Left lung (tissue), 10 donors: ENCODE measurements around the gene RPS19BP1. TPM values are rescaled to one million over a fixed set of nuclear protein-coding genes. Genes with fewer than 3 reads are reported as not detected.

ENCODE experiments used
- ATAC-seq: fragments of 200-7000 bp; cut with Tn5 transposase; one replicate; pipeline ENCODE4 v1.9.1; 2020; ENCODE audit warnings: moderate library complexity
- DNase-seq, 4 donors: peaks; one replicate each; pipeline ENCODE4 v3.0.0-alpha.2; 2013 to 2020
- H3K27ac ChIP-seq, 2 donors: fragments of 200-600 bp; sonication (generic) in 1 of 2; one replicate each; pipeline versions ENCODE4 v1.5.0 to v1.8.0; 2020 to 2021
- H3K27me3 ChIP-seq, 2 donors: fragments of 200-600 bp; sonication (generic) in 1 of 2; one replicate each; pipeline versions ENCODE4 v1.5.0 to v1.8.0; 2020 to 2021
- H3K36me3 ChIP-seq, 2 donors: fragments of 200-600 bp; sonication (generic) in 1 of 2; one replicate each; pipeline versions ENCODE4 v1.5.0 to v1.8.0; 2020 to 2021
- H3K4me1 ChIP-seq, 2 donors: fragments of 200-600 bp; one replicate each; pipeline ENCODE4 v1.8.0; 2021
- H3K4me3 ChIP-seq, 2 donors: fragments of 200-600 bp; sonication (generic) in 1 of 2; one replicate each; pipeline versions ENCODE4 v1.5.0 to v1.8.0; 2020 to 2021; ENCODE audit warnings: mild to moderate bottlenecking in 1 of 2
- H3K9me3 ChIP-seq, 2 donors: fragments of 200-600 bp; sonication (generic) in 1 of 2; one replicate each; pipeline versions ENCODE4 v1.5.0 to v1.8.0; 2020 to 2021
- intact Hi-C, 2 donors: fragments of 100-400 bp; cut with DNase I; formaldehyde crosslinking; loops; one replicate each; pipeline versions ENCODE4 v1.11.2 to v1.14.2; 2022
- polyA plus RNA-seq, 6 donors: library from polyadenylated mRNA; unstranded; fragments of 120-200 nt; gene quantifications; one replicate each; pipeline ENCODE4 v1.2.1, GENCODE V29; 2013; ENCODE audit not compliant: insufficient read length in 6 of 6
- total RNA-seq, 2 donors: library from RNA; stranded (reverse); fragmentation: NEBNext Ultra II Directional; extraction: Animal tissue kit (Norgen Biotek cat#: 25700); gene quantifications; one replicate each; pipeline ENCODE4 v1.2.1, GENCODE V29; 2021
- TF ChIP-seq, protein P1 (sequence below), 2 donors: fragments of 200-600 bp; sonication (generic) in 1 of 2; IDR thresholded peaks; one replicate each; pipeline versions ENCODE4 v1.5.0 to v1.8.0; 2021; ENCODE audit warnings: antibody characterized with exemption in 2 of 2
- donor health status: DM: no; HTN: yes; CAD: no.
- donor health status: DM: no; HTN: no; CAD: no.

RPS19BP1 gene
- total and polyA plus RNA-seq, 8 donors: 42.3 to 88.4 (median 51.8) TPM

DNA sequence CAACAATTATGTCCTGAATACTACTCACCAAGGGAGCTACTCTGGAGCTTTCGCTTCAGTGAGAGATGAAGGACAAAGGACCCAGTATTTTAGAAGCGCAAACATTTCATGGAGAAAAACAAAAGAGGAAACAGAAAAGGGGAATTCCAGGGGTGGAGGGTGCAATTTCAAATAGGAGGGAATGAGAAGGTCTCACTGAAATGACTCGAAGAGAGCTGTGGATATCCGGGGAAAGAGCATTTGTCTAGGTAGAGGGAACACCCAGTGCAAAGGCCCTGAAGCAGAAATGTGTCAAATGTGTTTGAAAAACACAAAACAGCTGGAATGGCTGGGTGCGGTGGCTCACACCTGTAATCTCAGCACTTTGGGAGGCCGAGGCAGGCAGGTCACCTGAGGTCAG, 2.4 kb downstream of the RPS19BP1 start:
- Histone ChIP-seq H3K4me3 (peak overlapping the region in 1 of 2 donors; percentile 86), H3K27ac (peak overlapping the region in 1 of 2 donors; percentile 58), H3K36me3 (peaks cover 0 to 35% of the 10 kb centered on the region in 2 donors), H3K4me1 (peaks cover 34 to 82% of the 10 kb centered on the region in 2 donors), H3K9me3 (no peaks in the 10 kb centered on the region), H3K27me3 (no peaks in the 10 kb centered on the region)
- TF ChIP-seq, protein P1, sequence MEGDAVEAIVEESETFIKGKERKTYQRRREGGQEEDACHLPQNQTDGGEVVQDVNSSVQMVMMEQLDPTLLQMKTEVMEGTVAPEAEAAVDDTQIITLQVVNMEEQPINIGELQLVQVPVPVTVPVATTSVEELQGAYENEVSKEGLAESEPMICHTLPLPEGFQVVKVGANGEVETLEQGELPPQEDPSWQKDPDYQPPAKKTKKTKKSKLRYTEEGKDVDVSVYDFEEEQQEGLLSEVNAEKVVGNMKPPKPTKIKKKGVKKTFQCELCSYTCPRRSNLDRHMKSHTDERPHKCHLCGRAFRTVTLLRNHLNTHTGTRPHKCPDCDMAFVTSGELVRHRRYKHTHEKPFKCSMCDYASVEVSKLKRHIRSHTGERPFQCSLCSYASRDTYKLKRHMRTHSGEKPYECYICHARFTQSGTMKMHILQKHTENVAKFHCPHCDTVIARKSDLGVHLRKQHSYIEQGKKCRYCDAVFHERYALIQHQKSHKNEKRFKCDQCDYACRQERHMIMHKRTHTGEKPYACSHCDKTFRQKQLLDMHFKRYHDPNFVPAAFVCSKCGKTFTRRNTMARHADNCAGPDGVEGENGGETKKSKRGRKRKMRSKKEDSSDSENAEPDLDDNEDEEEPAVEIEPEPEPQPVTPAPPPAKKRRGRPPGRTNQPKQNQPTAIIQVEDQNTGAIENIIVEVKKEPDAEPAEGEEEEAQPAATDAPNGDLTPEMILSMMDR (IDR thresholded peaks at IDR 0.05): no peak
- intact Hi-C loops: no loop called here
- ATAC-seq: no peak
- DNase-seq: no peak

DNA sequence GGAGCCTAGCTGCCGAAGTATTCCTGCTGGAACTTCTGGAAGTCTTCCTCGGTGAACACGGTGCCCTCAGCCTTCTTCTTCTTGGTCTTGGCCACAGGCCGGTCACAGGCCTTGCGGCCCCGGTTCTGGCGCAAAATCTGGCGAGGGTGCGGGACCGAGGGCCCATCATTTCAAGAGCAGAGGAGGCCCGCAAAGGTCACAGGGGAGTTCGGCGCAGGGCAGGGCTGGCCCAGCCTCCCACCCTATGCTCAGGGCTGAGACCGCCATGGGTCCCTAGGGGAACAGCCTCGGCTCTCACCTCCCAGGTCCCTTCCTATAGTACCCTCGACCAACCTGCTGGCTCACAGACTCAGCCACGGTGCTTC, 3.1 kb downstream of the RPS19BP1 start:
- no peaks in the 10 kb centered on the region for H3K9me3 ChIP-seq
- ATAC-seq (no peak), DNase-seq (no peak)
- peaks cover 34 to 83% of the 10 kb centered on the region in 2 donors for H3K4me1 ChIP-seq
- peak overlapping the region in 1 of 2 donors; percentile 58 for H3K27ac ChIP-seq
- H3K36me3 ChIP-seq: peaks cover 0 to 42% of the 10 kb centered on the region in 2 donors
- H3K27me3 ChIP-seq: no peaks in the 10 kb centered on the region
- H3K4me3 ChIP-seq: peak overlapping the region in 1 of 2 donors; percentile 21
- intact Hi-C loops: loop anchor here in 1 of 2 donors (5.0 kb wide), 1 partner anchor 37 kb away; no protein-coding TSS in a partner anchor
- TF ChIP-seq, protein P1 (IDR thresholded peaks at IDR 0.05): peak in 1 of 2 donors; percentile 32

DNA sequence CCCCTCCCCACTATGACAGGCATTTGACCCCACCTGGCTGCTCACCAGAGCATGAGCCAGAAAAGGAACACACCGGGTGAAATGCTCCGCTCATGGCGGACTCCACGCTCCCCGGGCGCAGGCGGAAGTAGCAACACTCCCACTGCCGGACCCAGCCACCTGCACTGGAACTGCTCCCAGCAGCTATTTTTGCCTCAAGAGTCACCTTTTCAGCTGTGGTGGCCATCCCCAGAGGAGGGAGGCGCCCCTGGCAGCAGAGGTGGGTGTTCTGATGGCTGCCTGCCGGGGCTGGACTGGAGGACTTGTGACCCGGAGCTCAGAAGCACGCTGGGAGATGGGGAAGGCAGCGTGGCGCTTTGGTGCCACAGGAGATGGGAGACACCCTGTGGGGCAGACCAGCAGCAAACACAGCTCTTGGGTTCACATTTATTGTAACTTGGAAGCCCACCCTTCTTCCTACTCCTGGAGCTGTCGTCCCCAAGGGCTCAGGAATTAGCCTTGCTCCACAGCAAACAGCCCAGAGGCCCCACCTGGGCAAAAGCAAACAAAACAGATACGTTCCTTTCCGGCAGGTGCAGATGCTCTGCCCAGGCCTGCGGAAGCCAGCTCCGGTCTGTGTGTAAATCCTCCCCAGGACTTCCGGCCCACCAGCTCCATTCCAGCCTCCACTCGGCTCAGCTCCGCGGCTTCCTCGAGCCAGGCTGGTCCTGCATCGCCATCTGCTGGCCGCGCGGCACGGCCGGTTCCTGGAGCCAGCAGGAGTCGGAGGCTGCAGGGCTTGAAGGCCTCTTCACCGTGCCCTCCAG, 3.7 kb downstream of the RPS19BP1 start:
- peak overlapping the region in 1 of 2 donors; percentile 21 for H3K4me3 ChIP-seq
- no peaks in the 10 kb centered on the region for H3K27me3 ChIP-seq
- DNase-seq: peak; percentile 78 to 99 (median 93)
- TF ChIP-seq, protein P1 (IDR thresholded peaks at IDR 0.05): peak; percentile 92 to 96
- H3K27ac ChIP-seq: peak overlapping the region in 1 of 2 donors; percentile 58
- peaks cover 36 to 85% of the 10 kb centered on the region in 2 donors for H3K4me1 ChIP-seq
- intact Hi-C loops: loop anchor here in 1 of 2 donors (5.0 kb wide), 1 partner anchor 37 kb away; no protein-coding TSS in a partner anchor
- H3K36me3 ChIP-seq: peaks cover 0 to 47% of the 10 kb centered on the region in 2 donors
- peak; percentile 74 for ATAC-seq
- no peaks in the 10 kb centered on the region for H3K9me3 ChIP-seq

DNA sequence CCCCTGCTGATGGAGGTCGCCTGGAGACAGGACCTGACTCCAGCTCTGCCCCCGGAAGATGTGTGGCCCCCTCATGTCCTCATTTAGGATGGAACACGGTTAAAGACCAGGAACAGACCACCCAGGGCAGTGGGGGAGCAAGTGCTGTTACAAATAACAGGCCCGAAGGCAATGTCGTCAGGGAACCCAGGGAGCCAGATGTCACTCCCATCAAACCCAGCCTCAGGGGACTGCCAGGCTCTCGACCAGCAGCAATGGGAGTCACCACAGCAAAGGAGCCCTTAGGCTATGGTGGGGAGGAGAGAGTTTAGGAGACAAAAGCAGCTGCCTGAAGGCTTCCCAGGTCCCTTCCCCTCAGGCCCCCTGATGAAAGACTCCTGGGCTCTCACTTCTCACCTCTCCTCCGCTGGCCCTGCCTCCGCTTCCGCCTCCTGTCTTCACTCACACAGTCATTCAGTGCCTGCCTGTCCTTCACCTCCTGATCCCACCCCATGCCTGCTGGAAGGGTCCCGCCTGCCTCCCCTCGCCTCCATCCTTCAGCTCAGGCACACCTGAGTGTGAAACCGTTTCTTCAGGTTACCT, 4.4 kb downstream of the RPS19BP1 start:
- no peak for DNase-seq
- TF ChIP-seq, protein P1 (IDR thresholded peaks at IDR 0.05): no peak
- Histone ChIP-seq H3K4me3 (no peak overlapping the region), H3K27me3 (no peaks in the 10 kb centered on the region), H3K9me3 (no peaks in the 10 kb centered on the region), H3K4me1 (peaks cover 39 to 88% of the 10 kb centered on the region in 2 donors), H3K36me3 (peaks cover 0 to 55% of the 10 kb centered on the region in 2 donors), H3K27ac (peak overlapping the region in 1 of 2 donors; percentile 83)
- ATAC-seq: no peak
- intact Hi-C loops: loop anchor here in 1 of 2 donors (5.0 kb wide), 1 partner anchor 36 kb away; no protein-coding TSS in a partner anchor

DNA sequence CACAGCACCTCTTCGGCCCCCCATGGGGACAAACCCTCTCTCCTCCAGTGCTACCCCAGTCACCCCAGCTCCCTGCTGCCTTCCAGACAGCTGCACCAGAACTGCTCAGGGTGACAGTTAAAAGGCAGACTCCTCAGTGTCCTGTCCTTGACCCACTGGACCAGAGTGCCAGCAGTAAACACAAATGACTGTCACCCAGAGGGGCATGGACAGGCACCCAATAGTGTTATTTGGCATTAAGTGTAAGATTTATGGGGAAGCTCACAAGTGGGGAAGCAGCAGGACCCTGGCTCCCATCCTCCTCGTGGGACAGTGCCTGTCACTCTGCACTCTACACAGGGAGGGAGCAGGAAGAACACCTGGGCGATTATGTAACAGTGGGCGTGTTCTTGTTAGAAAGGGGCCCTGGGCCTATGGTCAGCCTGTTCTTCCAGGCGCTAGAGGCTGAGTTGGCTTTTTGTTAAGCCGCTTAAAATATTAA, 5.0 kb downstream of the RPS19BP1 start:
- intact Hi-C loops: loop anchor here in 1 of 2 donors (5.0 kb wide), 1 partner anchor 35 kb away; no protein-coding TSS in a partner anchor
- H3K27me3 ChIP-seq: no peaks in the 10 kb centered on the region
- peak; percentile 8 for ATAC-seq

More for the DNA sequence above, 5.0 kb downstream of the RPS19BP1 start:
- H3K36me3 ChIP-seq: peaks cover 0 to 61% of the 10 kb centered on the region in 2 donors
- no peak overlapping the region for H3K4me3 ChIP-seq
- H3K4me1 ChIP-seq: peaks cover 45 to 95% of the 10 kb centered on the region in 2 donors
- no peaks in the 10 kb centered on the region for H3K9me3 ChIP-seq
- peak overlapping the region in 1 of 2 donors; percentile 83 for H3K27ac ChIP-seq
- TF ChIP-seq, protein P1 (IDR thresholded peaks at IDR 0.05): no peak
- DNase-seq: no peak
